PC-3 (cell line): ENCODE measurements around the gene ABCA2. TPM values are rescaled to one million over a fixed set of nuclear protein-coding genes. Genes with fewer than 3 reads are reported as not detected.

Experiments used
- ATAC-seq: fragments of 200-7000 bp; cut with Tn5 transposase; 2 replicates; pipeline ENCODE4 v1.9.1; 2020; ENCODE audit warnings: mild to moderate bottlenecking, moderate library complexity
- BruUV-seq: library from RNA; stranded (reverse); fragments of 400-500 nt; replicated peaks from 2 replicates; lab custom pipeline; 2021; lab: Mats Ljungman, UMichigan
- CTCF ChIA-PET: fragments of 300-600 bp; sonication (Branson Sonifier 250); formaldehyde crosslinking; loops from one replicate; lab custom pipeline; 2022; ENCODE audit warnings: antibody characterized with exemption; lab: Charles Lee
- POLR2A ChIA-PET: fragments of 300-600 bp; sonication (Branson Sonifier 250); formaldehyde crosslinking; loops from one replicate; lab custom pipeline; 2022; ENCODE audit warnings: antibody characterized with exemption; ENCODE audit not compliant: unreplicated experiment; lab: Charles Lee
- DNase-seq: peaks from one replicate; pipeline ENCODE4 v3.0.0-alpha.2; 2015
- H2AFZ ChIP-seq: fragments of 300-600 bp; sonication (generic); 2 replicates; pipeline ENCODE4 v1.6.0; 2016; ENCODE audit warnings: antibody characterized with exemption, low read length
- H3F3A ChIP-seq: fragments of 300-600 bp; sonication (generic); one replicate; pipeline ENCODE4 v1.6.0; 2017; ENCODE audit warnings: antibody characterized with exemption, low read length, control low read depth, mild to moderate bottlenecking; ENCODE audit not compliant: unreplicated experiment
- H3K27ac ChIP-seq: fragments of 300-600 bp; sonication (generic); 2 replicates; pipeline ENCODE4 v1.5.1; 2016; ENCODE audit warnings: mild to moderate bottlenecking, low read length
- H3K27me3 ChIP-seq: fragments of 300-600 bp; sonication (generic); 2 replicates; pipeline ENCODE4 v1.6.1; 2016; ENCODE audit warnings: low read length, mixed read lengths
- H3K36me3 ChIP-seq: fragments of 300-600 bp; sonication (generic); 2 replicates; pipeline ENCODE4 v1.6.1; 2016; ENCODE audit warnings: low read depth, mixed run types, low read length, mixed read lengths
- H3K4me1 ChIP-seq: fragments of 300-600 bp; sonication (generic); 2 replicates; pipeline ENCODE4 v1.5.1; 2016; ENCODE audit warnings: low read length; ENCODE audit not compliant: insufficient read depth
- H3K4me2 ChIP-seq: fragments of 300-600 bp; sonication (generic); 2 replicates; pipeline ENCODE4 v1.6.0; 2016; ENCODE audit warnings: low read length
- H3K4me3 ChIP-seq: fragments of 300-600 bp; sonication (generic); 2 replicates; pipeline ENCODE4 v1.5.1; 2016; ENCODE audit warnings: mild to moderate bottlenecking, low read length, mixed read lengths
- H3K79me2 ChIP-seq: fragments of 300-600 bp; sonication (generic); 2 replicates; pipeline ENCODE4 v1.6.1; 2017; ENCODE audit warnings: low read length, mixed read lengths
- H3K9ac ChIP-seq: fragments of 300-600 bp; sonication (generic); 2 replicates; pipeline ENCODE4 v1.6.0; 2016; ENCODE audit warnings: mild to moderate bottlenecking, low read length
- H3K9me2 ChIP-seq: fragments of 300-600 bp; sonication (generic); replicated peaks from 2 replicates; pipeline ENCODE4 v1.6.1; 2016; ENCODE audit warnings: mixed run types, low read length, mixed read lengths
- H3K9me3 ChIP-seq: fragments of 300-600 bp; sonication (generic); 2 replicates; pipeline ENCODE4 v1.6.1; 2016; ENCODE audit warnings: low read length, mixed read lengths
- H4K20me1 ChIP-seq: fragments of 300-600 bp; sonication (generic); 2 replicates; pipeline ENCODE4 v1.6.1; 2016; ENCODE audit warnings: low read length, mixed read lengths
- EZH2 ChIP-seq: fragments of 300-600 bp; sonication (generic); IDR thresholded peaks from one replicate; pipeline ENCODE4 v1.6.1; 2017; ENCODE audit warnings: antibody characterized with exemption, mild to moderate bottlenecking, low read length; ENCODE audit not compliant: unreplicated experiment
- EZH2phosphoT487 ChIP-seq: fragments of 300-600 bp; sonication (generic); IDR thresholded peaks from 2 replicates; pipeline ENCODE4 v1.6.1; 2018; ENCODE audit warnings: mild to moderate bottlenecking, antibody characterized with exemption, low read length, borderline replicate concordance
- intact Hi-C: fragments of 100-400 bp; cut with micrococcal nuclease; formaldehyde crosslinking; loops from 2 replicates; pipeline ENCODE4 v1.9.0; 2023
- total RNA-seq: library from RNA; depleted of rRNA; stranded (reverse); fragments of >200 nt; gene quantifications from 2 replicates; pipeline ENCODE4 v1.2.3, GENCODE V29; 2014
- TF ChIP-seq, protein P1 (sequence below): fragments of 300-600 bp; sonication (generic); conservative IDR thresholded peaks from 2 replicates; pipeline ENCODE4 v1.5.1; 2017; ENCODE audit warnings: antibody characterized with exemption, low read depth, mild to moderate bottlenecking, low read length

ABCA2 gene
- total RNA-seq, 1 experiment from 2014 or later = 31.5 TPM

DNA sequence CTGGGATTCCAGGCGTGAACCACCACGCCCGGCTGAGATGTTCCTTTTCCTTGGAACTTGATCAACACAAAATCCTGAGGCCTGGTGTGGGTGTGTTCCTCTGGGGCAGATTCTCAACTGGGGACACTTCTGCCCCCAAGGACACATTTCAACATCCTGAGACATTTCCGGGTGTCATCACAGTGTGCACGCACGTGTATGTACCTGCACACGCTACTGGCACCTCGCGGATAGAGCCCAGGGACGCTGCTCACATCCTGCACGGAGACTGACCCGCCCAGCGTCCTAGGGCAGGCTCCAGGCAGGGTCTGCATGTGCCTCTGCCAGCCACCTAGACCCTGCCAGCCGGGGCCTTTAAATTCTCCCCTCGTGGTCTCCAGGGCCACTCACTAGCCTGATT, 34.3 kb upstream of the ABCA2 start:
- Histone ChIP-seq H3K36me3 (no peaks in the 10 kb centered on the region), H3K9me3 (no peaks in the 10 kb centered on the region), H3K9me2 (no peaks in the 10 kb centered on the region), H3F3A (no peaks in the 10 kb centered on the region), H3K4me2 (no peak overlapping the region), H2AFZ (no peak overlapping the region), H3K27me3 (no peaks in the 10 kb centered on the region), H3K4me1 (peaks cover 3% of the 10 kb centered on the region; the same call in 1 of the 2 replicates), H3K27ac (no peak overlapping the region), H4K20me1 (no peaks in the 10 kb centered on the region), H3K4me3 (no peak overlapping the region), H3K79me2 (peaks cover 10% of the 10 kb centered on the region), H3K9ac (no peak overlapping the region)
- ATAC-seq (no peak), DNase-seq (no peak)
- TF ChIP-seq EZH2phosphoT487 (no peak), EZH2 (no peak)
- TF ChIP-seq, protein P1, sequence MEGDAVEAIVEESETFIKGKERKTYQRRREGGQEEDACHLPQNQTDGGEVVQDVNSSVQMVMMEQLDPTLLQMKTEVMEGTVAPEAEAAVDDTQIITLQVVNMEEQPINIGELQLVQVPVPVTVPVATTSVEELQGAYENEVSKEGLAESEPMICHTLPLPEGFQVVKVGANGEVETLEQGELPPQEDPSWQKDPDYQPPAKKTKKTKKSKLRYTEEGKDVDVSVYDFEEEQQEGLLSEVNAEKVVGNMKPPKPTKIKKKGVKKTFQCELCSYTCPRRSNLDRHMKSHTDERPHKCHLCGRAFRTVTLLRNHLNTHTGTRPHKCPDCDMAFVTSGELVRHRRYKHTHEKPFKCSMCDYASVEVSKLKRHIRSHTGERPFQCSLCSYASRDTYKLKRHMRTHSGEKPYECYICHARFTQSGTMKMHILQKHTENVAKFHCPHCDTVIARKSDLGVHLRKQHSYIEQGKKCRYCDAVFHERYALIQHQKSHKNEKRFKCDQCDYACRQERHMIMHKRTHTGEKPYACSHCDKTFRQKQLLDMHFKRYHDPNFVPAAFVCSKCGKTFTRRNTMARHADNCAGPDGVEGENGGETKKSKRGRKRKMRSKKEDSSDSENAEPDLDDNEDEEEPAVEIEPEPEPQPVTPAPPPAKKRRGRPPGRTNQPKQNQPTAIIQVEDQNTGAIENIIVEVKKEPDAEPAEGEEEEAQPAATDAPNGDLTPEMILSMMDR = no peak
- ChIA-PET POLR2A (no interaction called here), CTCF (no interaction called here)
- TSS peak; percentile 64 for BruUV-seq
- intact Hi-C loops = no loop called here

DNA sequence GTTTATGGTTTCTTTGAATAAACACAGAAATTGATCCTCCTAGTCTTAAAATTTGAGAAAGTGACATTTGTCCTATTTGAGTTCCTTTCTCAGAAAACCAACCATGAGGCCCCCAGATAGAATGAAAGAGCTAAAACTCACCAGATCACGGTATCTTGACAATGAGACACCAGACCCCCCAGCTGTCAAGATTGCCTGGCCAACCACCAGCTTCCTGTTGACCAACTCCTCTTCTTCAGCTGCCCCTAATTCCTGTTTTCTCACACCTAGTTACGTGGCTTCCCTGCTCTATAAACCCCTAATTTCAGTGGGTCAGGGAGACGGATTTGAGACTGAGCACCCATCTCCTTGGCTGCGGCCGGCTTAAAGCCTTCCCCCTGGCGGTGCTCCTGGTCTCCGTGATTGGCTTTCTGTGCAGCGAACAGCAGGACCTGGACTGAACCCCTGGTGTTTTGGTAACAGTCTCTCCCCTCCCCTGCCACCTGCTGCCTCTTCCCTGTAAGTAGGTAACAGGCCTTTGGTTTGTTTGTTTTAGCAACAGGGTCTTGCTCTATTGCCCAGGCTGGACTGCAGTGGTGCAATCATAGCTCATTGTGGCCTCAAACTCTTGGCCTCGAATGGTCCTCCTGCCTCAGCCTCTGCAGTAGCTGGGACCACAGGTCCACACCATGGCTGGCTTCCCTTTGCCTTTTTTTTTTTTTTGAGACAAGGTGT, 30.6 kb upstream of the ABCA2 start:
- POLR2A ChIA-PET = no interaction called here
- no peaks in the 10 kb centered on the region for H4K20me1 ChIP-seq
- no peak for DNase-seq
- H3K9me3 ChIP-seq = no peaks in the 10 kb centered on the region
- no peak overlapping the region for H2AFZ ChIP-seq
- no peak for ATAC-seq
- H3K36me3 ChIP-seq = no peaks in the 10 kb centered on the region
- TF ChIP-seq, protein P1 = no peak
- TF ChIP-seq EZH2 = no peak
- no peak for TF ChIP-seq EZH2phosphoT487
- H3K4me1 ChIP-seq = peaks cover 24% of the 10 kb centered on the region
- H3K4me3 ChIP-seq = no peak overlapping the region
- no peaks in the 10 kb centered on the region for H3K27me3 ChIP-seq
- no peak overlapping the region for H3K27ac ChIP-seq
- no peaks in the 10 kb centered on the region for H3K79me2 ChIP-seq
- no TSS peak for BruUV-seq
- intact Hi-C loops = no loop called here
- no peaks in the 10 kb centered on the region for H3F3A ChIP-seq
- CTCF ChIA-PET = no interaction called here
- H3K9me2 ChIP-seq = no peaks in the 10 kb centered on the region
- no peak overlapping the region for H3K9ac ChIP-seq
- H3K4me2 ChIP-seq = no peak overlapping the region

DNA sequence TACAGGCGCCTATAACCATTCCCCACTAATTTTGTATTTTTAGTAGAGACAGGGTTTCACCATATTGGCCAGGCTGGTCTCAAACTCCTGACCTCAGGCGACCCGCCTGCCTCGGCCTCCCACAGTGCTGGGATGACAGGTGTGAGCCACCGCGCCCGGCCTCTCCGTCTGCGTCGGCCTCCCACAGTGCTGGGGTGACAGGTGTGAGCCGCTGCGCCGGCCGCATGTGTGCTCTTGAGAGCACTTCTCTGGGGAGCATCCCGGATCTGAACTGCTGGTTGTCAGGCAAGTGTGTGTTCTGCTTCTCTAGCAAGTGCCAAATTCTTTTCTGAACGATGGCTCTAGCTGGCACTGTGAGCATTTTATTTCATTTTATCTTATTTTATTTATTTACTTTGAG, 29.5 kb upstream of the ABCA2 start:
- Histone ChIP-seq H3K9me3 (no peaks in the 10 kb centered on the region), H3K9ac (no peak overlapping the region), H3K79me2 (no peaks in the 10 kb centered on the region), H3K9me2 (no peaks in the 10 kb centered on the region), H3K27ac (no peak overlapping the region), H4K20me1 (no peaks in the 10 kb centered on the region), H3K4me3 (no peak overlapping the region), H3K36me3 (no peaks in the 10 kb centered on the region), H3K27me3 (no peaks in the 10 kb centered on the region), H2AFZ (no peak overlapping the region), H3F3A (no peaks in the 10 kb centered on the region), H3K4me1 (peaks cover 24% of the 10 kb centered on the region), H3K4me2 (peak overlapping the region; percentile 57)
- TF ChIP-seq EZH2 = no peak
- TF ChIP-seq EZH2phosphoT487 = no peak
- TF ChIP-seq, protein P1 = no peak
- DNase-seq (no peak), ATAC-seq (no peak; the same call in none of the 2 replicates)
- ChIA-PET POLR2A (interaction anchor here (0.7 kb wide), 1 partner anchor 28 kb away, joined by 3 read pairs; no protein-coding TSS in a partner anchor), CTCF (no interaction called here)
- intact Hi-C loops = no loop called here
- BruUV-seq = no TSS peak
